NT2/D1 (cell line): Measurements from ENCODE around the gene MED31.

Experiments
- YY1 ChIP-seq: IDR thresholded peaks from 2 replicates; pipeline ENCODE4 v1.6.1; 2011; ENCODE audit not compliant: insufficient read length, insufficient read depth
- ZNF274 ChIP-seq: IDR thresholded peaks from 2 replicates; pipeline ENCODE4 v1.6.1; 2011; ENCODE audit warnings: mild to moderate bottlenecking, low read depth, low read length

DNA sequence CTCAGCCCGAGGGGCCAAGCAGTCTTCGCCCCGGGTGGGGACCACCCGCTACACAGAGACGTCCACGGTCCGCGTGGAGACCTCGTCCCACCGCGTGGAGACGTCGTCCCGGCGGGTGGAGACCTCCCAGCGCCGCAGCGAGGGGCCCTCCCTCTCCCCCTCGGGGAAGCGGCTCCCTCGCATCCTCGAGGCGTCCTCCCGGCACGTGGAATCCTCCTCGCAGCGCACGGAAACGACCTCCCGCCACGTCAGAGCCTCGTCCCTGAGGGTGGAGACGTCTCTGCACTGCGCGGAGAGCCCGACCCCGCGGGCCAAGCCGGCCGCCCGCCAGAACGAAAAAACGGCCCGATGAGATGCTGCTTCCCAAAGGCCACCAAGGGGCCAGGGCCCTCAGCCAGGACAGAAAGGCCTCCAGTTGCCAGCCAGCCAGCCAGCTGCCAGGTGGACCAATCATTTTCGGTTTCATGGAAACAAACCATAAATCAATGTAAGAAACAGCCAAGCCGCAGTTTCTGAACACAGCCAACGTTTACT is 581 bp upstream of the MED31 start:
- no peak for TF ChIP-seq ZNF274
- no peak for TF ChIP-seq YY1
